GM18499 (cell line): ENCODE measurements around the gene SLC12A8.

Source experiments
- ATAC-seq: cut with Tn5 transposase; IDR thresholded peaks from one replicate; pipeline ENCODE4 v1.9.1; 2021; ENCODE audit warnings: moderate number of reproducible peaks; ENCODE audit not compliant: insufficient read depth, unreplicated experiment

Gene SLC12A8

GRCh38 chr3:125212509-125213363 is at the start of gene SLC12A8:
Gene SLC12A8, minus strand, starts transcription at chr3:125212748. Its CDS starts 1,399 bp downstream, at chr3:125211349.
- ATAC-seq = no peak

- no peak for ATAC-seq
Observed at GRCh38 chr3:125262161-125262560, 49.6 kb upstream of the SLC12A8 start.

- ATAC-seq = no peak
Observed at GRCh38 chr3:125261031-125261430, 48.5 kb upstream of the SLC12A8 start.

- no peak for ATAC-seq
Observed at GRCh38 chr3:125260158-125260557, 47.6 kb upstream of the SLC12A8 start.

GRCh38 chr3:125257536-125257935 is 45.0 kb upstream of the SLC12A8 start:
- no peak for ATAC-seq

GRCh38 chr3:125256675-125257074 is 44.1 kb upstream of the SLC12A8 start:
- ATAC-seq = no peak

- ATAC-seq = no peak
Observed at GRCh38 chr3:125250973-125251372, 38.4 kb upstream of the SLC12A8 start.

GRCh38 chr3:125246237-125246636 is 33.7 kb upstream of the SLC12A8 start:
- no peak for ATAC-seq

GRCh38 chr3:125245521-125245920 is 33.0 kb upstream of the SLC12A8 start:
- no peak for ATAC-seq

- ATAC-seq = no peak
Observed at GRCh38 chr3:125240496-125240895, 27.9 kb upstream of the SLC12A8 start.

- no peak for ATAC-seq
Observed at GRCh38 chr3:125239266-125239665, 26.7 kb upstream of the SLC12A8 start.

- no peak for ATAC-seq
Observed at GRCh38 chr3:125238759-125239158, 26.2 kb upstream of the SLC12A8 start.

GRCh38 chr3:125236331-125236903 is 23.9 kb upstream of the SLC12A8 start:
- no peak for ATAC-seq

- ATAC-seq = no peak
Observed at GRCh38 chr3:125234831-125235230, 22.3 kb upstream of the SLC12A8 start.

- no peak for ATAC-seq
Observed at GRCh38 chr3:125232401-125232800, 19.9 kb upstream of the SLC12A8 start.

- no peak for ATAC-seq
Observed at GRCh38 chr3:125231895-125232294, 19.3 kb upstream of the SLC12A8 start.

- no peak for ATAC-seq
Observed at GRCh38 chr3:125229707-125230106, 17.2 kb upstream of the SLC12A8 start.

GRCh38 chr3:125229168-125229567 is 16.6 kb upstream of the SLC12A8 start:
- no peak for ATAC-seq

GRCh38 chr3:125221831-125222230 is 9.3 kb upstream of the SLC12A8 start:
- ATAC-seq = no peak

- no peak for ATAC-seq
Observed at GRCh38 chr3:125220727-125221429, 8.3 kb upstream of the SLC12A8 start.

GRCh38 chr3:125220183-125220582 is 7.6 kb upstream of the SLC12A8 start:
- ATAC-seq = no peak
